Measurements from ENCODE around the gene ITPR2. TPM values are rescaled to one million over a fixed set of nuclear protein-coding genes. Genes with fewer than 3 reads are reported as not detected.
A peak's percentile ranks its signal among the peaks of the same experiment; 100 is the strongest.

The ITPR2 gene
- total RNA-seq, 1 donor from 2014 or later = 64.0 TPM

- DNase-seq = peak; percentile 76
- intact Hi-C loops (cut with DNase I) = no loop called here
- H3K27ac ChIP-seq = peak overlapping the region; percentile 96
- TF ChIP-seq, protein P1, sequence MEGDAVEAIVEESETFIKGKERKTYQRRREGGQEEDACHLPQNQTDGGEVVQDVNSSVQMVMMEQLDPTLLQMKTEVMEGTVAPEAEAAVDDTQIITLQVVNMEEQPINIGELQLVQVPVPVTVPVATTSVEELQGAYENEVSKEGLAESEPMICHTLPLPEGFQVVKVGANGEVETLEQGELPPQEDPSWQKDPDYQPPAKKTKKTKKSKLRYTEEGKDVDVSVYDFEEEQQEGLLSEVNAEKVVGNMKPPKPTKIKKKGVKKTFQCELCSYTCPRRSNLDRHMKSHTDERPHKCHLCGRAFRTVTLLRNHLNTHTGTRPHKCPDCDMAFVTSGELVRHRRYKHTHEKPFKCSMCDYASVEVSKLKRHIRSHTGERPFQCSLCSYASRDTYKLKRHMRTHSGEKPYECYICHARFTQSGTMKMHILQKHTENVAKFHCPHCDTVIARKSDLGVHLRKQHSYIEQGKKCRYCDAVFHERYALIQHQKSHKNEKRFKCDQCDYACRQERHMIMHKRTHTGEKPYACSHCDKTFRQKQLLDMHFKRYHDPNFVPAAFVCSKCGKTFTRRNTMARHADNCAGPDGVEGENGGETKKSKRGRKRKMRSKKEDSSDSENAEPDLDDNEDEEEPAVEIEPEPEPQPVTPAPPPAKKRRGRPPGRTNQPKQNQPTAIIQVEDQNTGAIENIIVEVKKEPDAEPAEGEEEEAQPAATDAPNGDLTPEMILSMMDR (IDR thresholded peaks at IDR 0.05) = no peak
- H3K9me3 ChIP-seq = no peaks in the 10 kb centered on the region
- peak overlapping the region; percentile 89 for H3K4me3 ChIP-seq
- no peaks in the 10 kb centered on the region for H3K36me3 ChIP-seq
- peaks cover 25% of the 10 kb centered on the region for H3K4me1 ChIP-seq
- no peaks in the 10 kb centered on the region for H3K27me3 ChIP-seq (ENCODE audit: low read depth)
- ATAC-seq = peak; percentile 74 to 75
Observed at GRCh38 chr12:26831951-26832821, 808 bp downstream of the ITPR2 start.

DNA sequence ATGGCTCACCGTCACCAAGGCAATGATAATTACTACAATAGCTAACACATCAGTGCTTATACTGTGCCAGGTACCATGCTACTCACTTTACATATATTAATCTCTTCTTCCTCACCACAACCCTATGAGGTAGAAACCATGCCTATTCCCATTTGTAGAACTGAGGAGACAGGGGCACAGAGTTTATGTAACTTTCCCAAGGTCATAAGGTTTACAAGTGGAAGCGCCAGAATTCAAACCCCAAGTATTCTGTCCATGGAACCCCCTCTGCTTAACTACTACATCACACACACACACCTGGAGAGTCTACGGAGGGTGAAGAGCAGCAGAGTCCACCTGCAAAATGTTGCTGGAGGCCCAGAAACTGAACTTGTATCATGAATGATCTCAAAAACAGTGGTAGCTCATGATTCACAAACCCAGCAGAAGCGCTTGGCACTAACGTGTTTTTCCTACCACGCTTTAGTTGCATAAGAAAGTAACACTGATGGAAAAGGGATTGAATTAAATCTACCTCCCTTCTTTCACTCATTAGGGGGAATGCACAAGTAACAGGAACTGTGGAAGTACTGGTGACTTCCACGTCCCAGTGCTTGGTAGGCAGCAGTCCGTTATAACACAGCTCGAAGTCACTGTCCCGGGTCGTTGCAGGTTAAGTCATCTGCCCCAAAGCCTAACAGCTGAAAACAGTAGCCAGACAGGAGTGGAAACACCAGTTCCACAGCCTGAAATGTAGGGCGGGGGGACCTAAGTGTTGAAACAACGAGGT is 2.0 kb downstream of the ITPR2 start:
- intact Hi-C loops (cut with DNase I) = no loop called here
- DNase-seq = no peak
- Histone ChIP-seq H3K36me3 (no peaks in the 10 kb centered on the region), H3K9me3 (no peaks in the 10 kb centered on the region), H3K27ac (no peak overlapping the region), H3K27me3 (ENCODE audit: low read depth) (no peaks in the 10 kb centered on the region), H3K4me1 (peaks cover 25% of the 10 kb centered on the region), H3K4me3 (peak overlapping the region; percentile 89)
- ATAC-seq = no peak
- TF ChIP-seq, protein P1 (IDR thresholded peaks at IDR 0.05) = no peak

DNA sequence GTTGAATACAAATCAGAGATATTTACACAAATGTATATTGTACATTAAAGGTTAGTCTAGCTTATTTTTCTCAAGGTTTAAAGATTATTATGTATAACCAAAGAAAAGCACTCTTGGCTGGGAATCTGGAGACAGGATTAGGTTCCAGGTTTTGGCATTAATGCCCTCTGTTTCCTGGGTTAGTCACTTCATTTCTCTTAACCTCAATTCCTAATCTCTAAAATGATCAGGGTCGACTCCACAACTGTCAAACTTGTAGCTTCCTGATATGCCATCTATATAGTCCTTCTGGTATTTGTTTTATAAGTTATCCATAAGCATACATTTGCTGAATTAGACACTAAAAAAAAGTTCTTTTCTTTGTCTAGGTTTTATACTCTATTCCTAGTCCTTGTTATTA is 2.6 kb downstream of the ITPR2 start:
- intact Hi-C loops (cut with DNase I) = no loop called here
- H3K9me3 ChIP-seq = no peaks in the 10 kb centered on the region
- no peak for DNase-seq
- H3K36me3 ChIP-seq = no peaks in the 10 kb centered on the region
- no peak overlapping the region for H3K27ac ChIP-seq
- no peaks in the 10 kb centered on the region for H3K27me3 ChIP-seq (ENCODE audit: low read depth)
- TF ChIP-seq, protein P1 (IDR thresholded peaks at IDR 0.05) = no peak
- H3K4me1 ChIP-seq = peaks cover 25% of the 10 kb centered on the region
- no peak for ATAC-seq
- no peak overlapping the region for H3K4me3 ChIP-seq

DNA sequence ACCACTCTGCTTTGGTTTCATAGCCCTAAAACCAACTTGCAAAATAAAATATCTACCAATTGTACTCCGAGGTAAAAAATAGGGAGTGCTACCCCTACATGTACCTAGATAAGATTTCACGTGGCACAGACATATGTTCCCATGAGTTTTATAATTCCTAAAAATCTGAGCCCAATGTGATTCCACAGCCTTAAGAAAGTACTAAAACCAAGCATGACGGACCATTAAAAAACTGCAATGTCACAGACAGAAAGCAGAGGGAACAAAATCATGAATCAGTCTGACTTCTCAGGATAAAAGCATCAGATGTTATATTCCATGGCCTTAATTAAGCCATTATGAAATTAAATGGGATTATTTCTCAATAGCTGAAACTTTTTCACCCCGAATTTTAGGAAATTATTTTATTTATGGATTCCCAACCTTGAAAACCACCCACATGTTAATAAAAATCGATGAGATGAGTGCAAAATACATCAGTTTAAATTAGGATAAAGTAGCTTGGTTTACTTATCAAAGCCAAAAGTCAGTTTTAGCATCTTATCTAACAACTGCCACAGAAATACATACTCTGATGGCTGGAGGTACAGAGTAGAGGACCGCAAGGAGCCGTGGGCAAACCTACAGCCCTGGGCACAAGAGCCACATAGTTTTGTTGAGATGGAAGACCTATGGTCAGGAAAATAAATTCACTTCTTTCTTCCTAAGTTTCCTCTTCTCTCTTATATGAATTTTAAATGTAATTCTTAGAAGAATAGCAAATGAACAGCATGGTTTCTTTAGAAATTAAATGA is 4.5 kb downstream of the ITPR2 start:
- no peaks in the 10 kb centered on the region for H3K36me3 ChIP-seq
- no peaks in the 10 kb centered on the region for H3K9me3 ChIP-seq
- H3K27me3 ChIP-seq (ENCODE audit: low read depth) = no peaks in the 10 kb centered on the region
- intact Hi-C loops (cut with DNase I) = no loop called here
- ATAC-seq (no peak), DNase-seq (no peak)
- no peak overlapping the region for H3K27ac ChIP-seq
- no peak overlapping the region for H3K4me3 ChIP-seq
- H3K4me1 ChIP-seq = peaks cover 15% of the 10 kb centered on the region
- TF ChIP-seq, protein P1 (IDR thresholded peaks at IDR 0.05) = no peak

- Histone ChIP-seq H3K27ac (no peak overlapping the region), H3K36me3 (no peaks in the 10 kb centered on the region), H3K4me1 (peaks cover 15% of the 10 kb centered on the region), H3K4me3 (no peak overlapping the region), H3K27me3 (ENCODE audit: low read depth) (no peaks in the 10 kb centered on the region), H3K9me3 (no peaks in the 10 kb centered on the region)
- DNase-seq (no peak), ATAC-seq (no peak)
- TF ChIP-seq, protein P1 (IDR thresholded peaks at IDR 0.05) = no peak
- intact Hi-C loops (cut with DNase I) = no loop called here
Observed at GRCh38 chr12:26826437-26826836, 6.6 kb downstream of the ITPR2 start.
